Gastroesophageal sphincter (tissue), 3 donors: Measurements from ENCODE around the gene SBK2.
"Not testable (repeated sequence)": the region's sequence is repeated elsewhere in the genome, so short reads cannot be mapped to it uniquely, and the experiment has no call there.

ENCODE experiments used
- CTCF ChIP-seq, 4 experiments: fragments of 200-600 bp in 2 of 4; fragments of 450-650 bp in 2 of 4; sonication (generic) in 1 of 4; IDR thresholded peaks; one replicate each; pipeline ENCODE4 v1.5.1; 2017 to 2019; ENCODE audit warnings: antibody characterized with exemption in 4 of 4, mild to moderate bottlenecking in 2 of 4, moderate library complexity in 2 of 4
- POLR2AphosphoS5 ChIP-seq: sonication (generic); formaldehyde crosslinking; IDR thresholded peaks from one replicate; pipeline ENCODE4 v1.6.1; 2017; ENCODE audit warnings: antibody characterized with exemption

DNA sequence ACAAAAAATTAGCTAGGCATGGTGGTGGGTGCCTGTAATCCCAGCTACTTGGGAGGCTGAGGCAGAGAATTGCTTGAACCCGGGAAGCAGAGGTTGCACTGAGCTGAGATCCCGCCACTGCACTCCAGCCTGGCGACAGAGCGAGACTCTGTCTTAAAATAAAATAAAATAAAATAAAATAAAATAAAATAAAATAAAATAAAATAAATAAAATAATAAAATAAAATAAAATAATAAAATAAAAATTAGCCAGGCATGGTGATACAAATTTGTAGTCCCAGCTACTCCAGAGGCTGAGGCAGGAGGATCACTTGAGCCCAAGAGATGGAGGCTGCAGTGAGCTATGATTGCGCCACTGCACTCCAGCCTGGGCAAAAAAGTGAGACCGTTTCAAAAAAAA lies 37.0 kb upstream of the SBK2 start:
- TF ChIP-seq CTCF (IDR thresholded peaks at IDR 0.05); POLR2AphosphoS5: not testable (repeated sequence)
